Endodermal cell (in vitro differentiated cells): ENCODE data around the gene FAM24A. TPM values are rescaled to one million over a fixed set of nuclear protein-coding genes. Genes with fewer than 3 reads are reported as not detected.

Source experiments
- DNase-seq: peaks from one replicate; pipeline ENCODE4 v3.0.0-alpha.2; 2017
- H3K27ac ChIP-seq: 2 replicates; pipeline ENCODE4 v1.5.1; 2013; ENCODE audit warnings: mild to moderate bottlenecking, low read depth, low read length, moderate library complexity
- H3K27me3 ChIP-seq: 2 replicates; pipeline ENCODE4 v1.6.1; 2013; ENCODE audit warnings: mild to moderate bottlenecking, low read length, moderate library complexity; ENCODE audit not compliant: insufficient read depth, control insufficient read depth, poor library complexity, severe bottlenecking
- H3K36me3 ChIP-seq: 2 replicates; pipeline ENCODE4 v1.7.0; 2013; ENCODE audit warnings: mild to moderate bottlenecking, low read length, moderate library complexity; ENCODE audit not compliant: control insufficient read depth, insufficient read depth
- H3K4me1 ChIP-seq: one replicate; pipeline ENCODE4 v1.7.0; 2013; ENCODE audit warnings: low read length; ENCODE audit not compliant: control insufficient read depth, insufficient read depth
- H3K4me3 ChIP-seq: 2 replicates; pipeline ENCODE4 v1.5.1; 2013; ENCODE audit warnings: mild to moderate bottlenecking, low read length, moderate library complexity
- H3K9ac ChIP-seq: 2 replicates; pipeline ENCODE4 v1.6.1; 2013; ENCODE audit warnings: mild to moderate bottlenecking, low read length, moderate library complexity; ENCODE audit not compliant: poor library complexity, severe bottlenecking; ENCODE audit errors: extremely low read depth
- H3K9me3 ChIP-seq: 2 replicates; pipeline ENCODE4 v1.6.1; 2013; ENCODE audit warnings: mild to moderate bottlenecking, low read length, moderate library complexity; ENCODE audit not compliant: control insufficient read depth
- H3K27ac Mint-ChIP-seq: 2 replicates; pipeline ENCODE4 v1.8.0; 2020; ENCODE audit warnings: mixed read lengths
- H3K27me3 Mint-ChIP-seq: 2 replicates; pipeline ENCODE4 v1.8.0; 2021; ENCODE audit warnings: mild to moderate bottlenecking, mixed read lengths; ENCODE audit not compliant: insufficient read depth
- H3K36me3 Mint-ChIP-seq: 2 replicates; pipeline ENCODE4 v1.8.0; 2020; ENCODE audit warnings: low read depth, mixed read lengths
- H3K4me1 Mint-ChIP-seq: 2 replicates; pipeline ENCODE4 v1.8.0; 2020; ENCODE audit warnings: mixed read lengths
- H3K4me3 Mint-ChIP-seq: 2 replicates; pipeline ENCODE4 v1.8.0; 2020; ENCODE audit warnings: mild to moderate bottlenecking, moderate library complexity, mixed read lengths
- H3K9me3 Mint-ChIP-seq: 2 replicates; pipeline ENCODE4 v1.8.0; 2020; ENCODE audit warnings: mild to moderate bottlenecking, mixed read lengths
- CTCF ChIP-seq: fragments of 200-600 bp; sonication (generic); conservative IDR thresholded peaks from 2 replicates; pipeline ENCODE4 v1.5.0; 2021; ENCODE audit warnings: antibody characterized with exemption, mild to moderate bottlenecking
- WGBS, 2 experiments: methylation state at CpG; one replicate each; pipeline versions ENCODE4 v1.1.5 to v1.1.7; 2013; ENCODE audit warnings: missing lambda C conversion rate in 2 of 2, mixed read lengths in 1 of 2; ENCODE audit not compliant: insufficient coverage in 1 of 2, insufficient read length in 1 of 2; 5-methylcytosine and 5-hydroxymethylcytosine counted together
- total RNA-seq, 2 donors: library from RNA; stranded (reverse); fragmentation: NEBNext Ultra II Directional in 1 of 2; extraction: Animal tissue kit (Norgen Biotek cat#: 25700) in 1 of 2; gene quantifications; 2 replicates in 1 of 2; 3 replicates in 1 of 2; pipeline ENCODE4 v1.2.1, GENCODE V29; 2021

Gene FAM24A
- total RNA-seq, 2 donors from 2014 or later: not detected

- Mint-ChIP-seq H3K36me3 (peaks cover 36% of the 10 kb centered on the region), H3K4me1 (peaks cover 6% of the 10 kb centered on the region)
Measured at GRCh38 chr10:122949296-122949695, 38.9 kb downstream of the FAM24A start.

GRCh38 chr10:122953902-122954730, 43.7 kb downstream of the FAM24A start, which contains the start of gene C10orf88:
Gene C10orf88, minus strand, starts transcription at chr10:122954227. Its CDS starts 49 bp downstream, at chr10:122954178.
- 8 to 10% methylated on average over 39 to 77 of the region's 77 CpGs for WGBS, 2 experiments
- no peak for TF ChIP-seq CTCF
- peaks cover 25% of the 10 kb centered on the region for H3K27me3 ChIP-seq
- peak; percentile 99 for DNase-seq
- H3K27ac Mint-ChIP-seq: peak within 1 kb of the TSS; percentile 30
- H3K9ac ChIP-seq: peak within 1 kb of the TSS; percentile 43
- H3K27ac ChIP-seq: no peak within 1 kb of the TSS
- H3K36me3 ChIP-seq: peaks cover 12% of the 10 kb centered on the region
- no peaks in the 10 kb centered on the region for H3K4me1 ChIP-seq
- H3K27me3 Mint-ChIP-seq: peaks cover 38% of the 10 kb centered on the region
- peak within 1 kb of the TSS; percentile 85 for H3K4me3 ChIP-seq
- H3K4me3 Mint-ChIP-seq: peak within 1 kb of the TSS; percentile 74
- H3K9me3 ChIP-seq: peaks cover 8% of the 10 kb centered on the region
- peaks cover 13% of the 10 kb centered on the region for H3K9me3 Mint-ChIP-seq
- peaks cover 10% of the 10 kb centered on the region for H3K36me3 Mint-ChIP-seq
- H3K4me1 Mint-ChIP-seq: peaks cover 6% of the 10 kb centered on the region

More at GRCh38 chr10:122949296-122949695, 38.9 kb downstream of the FAM24A start:
- H3K36me3 ChIP-seq: peaks cover 40% of the 10 kb centered on the region
- H3K27ac Mint-ChIP-seq: no peak overlapping the region
- peaks cover 3% of the 10 kb centered on the region for H3K27me3 Mint-ChIP-seq
- H3K4me3 ChIP-seq: no peak overlapping the region
- no peak overlapping the region for H3K27ac ChIP-seq
- no peaks in the 10 kb centered on the region for H3K9me3 ChIP-seq
- H3K27me3 ChIP-seq: no peaks in the 10 kb centered on the region
- no peak for TF ChIP-seq CTCF
- no peaks in the 10 kb centered on the region for H3K4me1 ChIP-seq
- no peak for DNase-seq
- H3K9me3 Mint-ChIP-seq: peaks cover 5% of the 10 kb centered on the region
- 90% methylated on average over 3 of the region's 3 CpGs for WGBS, 2 experiments
- H3K9ac ChIP-seq: no peak overlapping the region
- no peak overlapping the region for H3K4me3 Mint-ChIP-seq

GRCh38 chr10:122954731-122955050, 44.3 kb downstream of the FAM24A start:
- Mint-ChIP-seq H3K9me3 (peaks cover 13% of the 10 kb centered on the region), H3K4me1 (peaks cover 6% of the 10 kb centered on the region), H3K36me3 (peaks cover 6% of the 10 kb centered on the region), H3K4me3 (peak overlapping the region; percentile 74), H3K27ac (no peak overlapping the region), H3K27me3 (peaks cover 38% of the 10 kb centered on the region)
- Histone ChIP-seq H3K9ac (no peak overlapping the region), H3K27me3 (peaks cover 25% of the 10 kb centered on the region), H3K9me3 (peaks cover 8% of the 10 kb centered on the region), H3K36me3 (peaks cover 6% of the 10 kb centered on the region), H3K27ac (no peak overlapping the region), H3K4me3 (peak overlapping the region; percentile 85), H3K4me1 (no peaks in the 10 kb centered on the region)
- no peak for DNase-seq
- TF ChIP-seq CTCF: no peak
- 90 to 93% methylated on average over 9 to 13 of the region's 13 CpGs for WGBS, 2 experiments
